ENCODE results near the gene LTBP1. TPM values are rescaled to one million over a fixed set of nuclear protein-coding genes. Genes with fewer than 3 reads are reported as not detected.

The LTBP1 gene
- total and polyA plus RNA-seq, 2 of the 13 experiments (the other 11 are each of a cell fraction or from before 2014, with no cell fraction given), result 0.12 to 0.22 TPM

DNA sequence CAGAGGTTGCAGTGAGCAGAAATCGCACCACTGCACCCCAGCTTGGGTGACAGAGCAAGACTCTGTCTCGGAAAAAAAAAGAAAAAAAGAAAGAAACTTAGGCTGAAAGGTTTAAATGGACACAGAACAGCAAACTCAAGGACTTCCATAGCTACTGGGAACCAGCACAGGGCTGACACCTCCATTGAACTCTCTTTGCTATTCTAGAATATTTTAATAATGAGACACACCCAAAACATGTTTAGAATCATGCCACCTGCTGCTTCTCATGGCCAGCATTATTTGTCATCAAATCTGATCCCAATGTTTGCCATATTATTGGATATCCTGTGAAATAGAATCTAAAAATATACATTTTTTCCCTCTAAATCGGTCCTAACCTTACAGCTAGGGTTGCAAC, 42.7 kb upstream of the LTBP1 start (continued):
- TF ChIP-seq CBX2 (IDR thresholded peaks at IDR 0.05; ENCODE audit: low read depth, low read length) (no peak), CBX2 (CRISPR knock-in tag; IDR thresholded peaks at IDR 0.05; ENCODE audit: low read depth) (no peak), ZNF383 (CRISPR knock-in tag; IDR thresholded peaks at IDR 0.05; ENCODE audit: borderline replicate concordance) (no peak), ZFP1 (CRISPR knock-in tag; IDR thresholded peaks at IDR 0.05) (no peak)

DNA sequence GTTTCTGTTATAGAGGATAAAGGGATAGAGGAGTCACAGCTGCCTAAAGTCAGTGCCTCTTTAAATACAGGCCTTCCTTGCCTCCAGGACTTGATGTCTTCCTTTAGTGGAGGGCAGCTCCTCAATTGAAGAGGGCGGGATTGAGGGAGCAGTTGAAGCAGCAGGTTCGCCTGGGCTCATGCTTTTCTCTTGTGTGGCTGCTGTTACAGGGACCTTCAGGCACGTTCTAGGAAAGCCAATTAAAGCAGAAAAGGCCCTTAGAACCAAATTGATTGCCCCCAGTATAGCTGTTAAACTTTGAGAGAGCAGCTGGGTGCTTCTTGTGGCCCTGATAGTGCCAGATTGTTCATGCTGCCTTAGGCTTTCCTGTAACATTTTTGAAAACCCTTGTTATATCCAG, 42.0 kb upstream of the LTBP1 start:
- Histone ChIP-seq H3K4me1 (ENCODE audit: insufficient read depth, low read length) (no peaks in the 10 kb centered on the region), H3K27me3 (ENCODE audit: control insufficient read depth in 1 of 2, insufficient read depth in 2 of 2, low read length in 2 of 2) (peaks cover 2 to 14% of the 10 kb centered on the region in 2 experiments; a peak in 3 of 5 replicates), H3K9ac (ENCODE audit: insufficient read depth, low read depth, low read length) (no peak overlapping the region), H3K36me3 (replicated peaks in 1 of 2; ENCODE audit: control insufficient read depth in 1 of 2, insufficient read depth in 2 of 2, low read length in 2 of 2) (no peaks in the 10 kb centered on the region), H4K20me1 (ENCODE audit: insufficient read depth, low read length) (no peaks in the 10 kb centered on the region), H3K4me3 (replicated peaks in 1 of 3; ENCODE audit: insufficient read depth in 1 of 3, low read depth in 2 of 3, low read length in 3 of 3) (no peak overlapping the region), H2AFZ (ENCODE audit: low read length) (no peak overlapping the region), H3K27ac (ENCODE audit: extremely low read length, insufficient read depth, low read length) (no peak overlapping the region), H3K4me2 (ENCODE audit: low read depth, low read length) (no peak overlapping the region), H3K79me2 (ENCODE audit: insufficient read depth, low read length) (no peaks in the 10 kb centered on the region), H3K9me3 (ENCODE audit: low read length) (peaks cover 6% of the 10 kb centered on the region; the same call in 1 of the 2 replicates)
- ATAC-seq, result no peak
- ChIA-PET CTCF (ENCODE audit: low intra/inter-chr PET ratio, low total read pairs) (no interaction called here), POLR2A (no interaction called here)
- no peak for DNase-seq (ENCODE audit: low spot score)
- TF ChIP-seq, protein P1, sequence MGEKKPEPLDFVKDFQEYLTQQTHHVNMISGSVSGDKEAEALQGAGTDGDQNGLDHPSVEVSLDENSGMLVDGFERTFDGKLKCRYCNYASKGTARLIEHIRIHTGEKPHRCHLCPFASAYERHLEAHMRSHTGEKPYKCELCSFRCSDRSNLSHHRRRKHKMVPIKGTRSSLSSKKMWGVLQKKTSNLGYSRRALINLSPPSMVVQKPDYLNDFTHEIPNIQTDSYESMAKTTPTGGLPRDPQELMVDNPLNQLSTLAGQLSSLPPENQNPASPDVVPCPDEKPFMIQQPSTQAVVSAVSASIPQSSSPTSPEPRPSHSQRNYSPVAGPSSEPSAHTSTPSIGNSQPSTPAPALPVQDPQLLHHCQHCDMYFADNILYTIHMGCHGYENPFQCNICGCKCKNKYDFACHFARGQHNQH (CRISPR knock-in tag; IDR thresholded peaks at IDR 0.05), result no peak
- TF ChIP-seq ZNF660 (CRISPR knock-in tag; IDR thresholded peaks at IDR 0.05; ENCODE audit: borderline replicate concordance, low read depth) (no peak), RELA (CRISPR knock-in tag; IDR thresholded peaks at IDR 0.05) (no peak), ZNF441 (CRISPR knock-in tag; IDR thresholded peaks at IDR 0.05; ENCODE audit: borderline replicate concordance) (no peak), ZNF12 (CRISPR knock-in tag; IDR thresholded peaks at IDR 0.05) (no peak), ADNP (CRISPR knock-in tag; IDR thresholded peaks at IDR 0.05) (no peak)
- TF ChIP-seq, protein P2, sequence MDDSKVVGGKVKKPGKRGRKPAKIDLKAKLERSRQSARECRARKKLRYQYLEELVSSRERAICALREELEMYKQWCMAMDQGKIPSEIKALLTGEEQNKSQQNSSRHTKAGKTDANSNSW (CRISPR knock-in tag; IDR thresholded peaks at IDR 0.05; ENCODE audit: borderline replicate concordance), result no peak
- FAIRE-seq, result no peak
- intact Hi-C loops (cut with micrococcal nuclease; ENCODE audit: unreplicated experiment), result no loop called here
- WGBS (ENCODE audit: low lambda C conversion rate), result 2% methylated on average over 3 of the region's 3 CpGs
- no TSS peak for BruUV-seq (replicated peaks)
- in situ Hi-C loops (cut with HindIII; ENCODE audit: extremely low pct_ligation_motif_present, low pct_unique_long_range_greater_than_20kb), result no loop called here

Measured in HepG2 (cell line).